Femur (tissue), 1 donor: ENCODE data around the gene RNF38.
"Not testable (repeated sequence)": the region's sequence is repeated elsewhere in the genome, so short reads cannot be mapped to it uniquely, and the experiment has no call there.

ENCODE experiments used
- DNase-seq: peaks from one replicate; pipeline ENCODE4 v3.0.0-alpha.2; 2017

The RNF38 gene

GRCh38 chr9:36399980-36400331, at the start of gene RNF38:
Gene RNF38 (minus strand): TSS chr9:36400269. CDS start chr9:36400108, 161 bp downstream.
- DNase-seq: no peak

DNA sequence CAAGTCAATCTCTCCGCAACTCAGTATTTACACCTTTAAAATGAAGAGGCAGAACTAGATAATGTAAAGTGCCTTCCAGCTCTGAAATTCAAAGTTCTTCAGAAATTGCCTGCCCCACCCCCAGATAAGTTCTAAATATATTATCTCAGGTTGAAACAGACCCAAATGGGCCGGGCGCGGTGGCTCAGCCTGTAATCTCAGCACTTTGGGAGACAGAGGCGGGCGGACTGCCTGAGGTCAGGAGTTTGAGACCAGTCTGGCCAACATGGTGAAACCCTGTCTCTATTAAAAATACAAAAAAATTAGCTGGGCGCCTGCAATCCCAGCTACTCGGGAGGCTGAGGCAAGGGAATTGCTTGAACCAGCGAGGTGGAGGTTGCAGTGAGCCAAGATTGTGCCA, 48.5 kb upstream of the RNF38 start:
- not testable (repeated sequence) for DNase-seq

GRCh38 chr9:36448017-36448416, 47.9 kb upstream of the RNF38 start:
- no peak for DNase-seq

DNA sequence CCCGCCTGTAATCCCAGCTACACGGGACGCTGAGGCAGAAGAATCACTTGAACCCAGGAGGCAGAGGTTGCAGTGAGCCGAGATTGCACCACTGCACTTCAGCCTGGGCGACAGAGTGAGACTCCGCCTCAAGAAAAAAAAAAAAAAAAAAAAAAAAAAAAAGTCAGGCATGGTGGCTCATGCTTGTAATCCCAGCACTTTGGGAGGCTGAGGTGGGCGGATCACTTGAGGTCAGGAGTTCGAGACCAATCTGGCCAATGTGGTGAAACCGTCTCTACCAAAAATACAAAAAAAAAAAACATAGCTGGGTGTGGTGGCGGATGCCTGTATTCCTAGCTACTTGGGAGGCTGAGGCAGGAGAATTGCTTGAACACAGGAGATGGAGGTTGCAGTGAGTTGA, 46.6 kb upstream of the RNF38 start:
- not testable (repeated sequence) for DNase-seq

GRCh38 chr9:36445800-36446361, 45.8 kb upstream of the RNF38 start:
- no peak for DNase-seq

GRCh38 chr9:36444203-36444602, 44.1 kb upstream of the RNF38 start:
- no peak for DNase-seq

DNA sequence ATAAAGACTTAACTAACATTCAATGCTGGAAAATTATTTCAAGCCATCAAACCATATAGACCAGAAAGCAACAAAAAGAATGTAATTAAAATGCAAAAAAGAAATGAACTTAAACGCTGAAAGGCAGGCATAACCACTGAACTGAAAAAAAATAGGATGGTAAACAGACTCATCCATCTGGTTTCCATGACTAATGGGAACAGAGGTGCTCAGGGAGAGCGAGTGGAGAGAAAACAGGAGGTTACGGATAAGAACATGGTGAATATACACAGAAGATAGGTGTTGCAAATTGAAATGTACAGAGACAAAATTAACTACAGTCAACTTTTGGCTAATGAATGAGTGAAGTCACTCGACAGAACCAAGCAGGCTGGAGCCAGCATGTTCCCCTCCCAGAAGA, 43.5 kb upstream of the RNF38 start:
- no peak for DNase-seq

- no peak for DNase-seq
Measured at GRCh38 chr9:36442710-36443109, 42.6 kb upstream of the RNF38 start.

GRCh38 chr9:36441966-36442365, 41.9 kb upstream of the RNF38 start:
- DNase-seq: no peak

GRCh38 chr9:36438536-36439236, 38.6 kb upstream of the RNF38 start:
- no peak for DNase-seq

DNA sequence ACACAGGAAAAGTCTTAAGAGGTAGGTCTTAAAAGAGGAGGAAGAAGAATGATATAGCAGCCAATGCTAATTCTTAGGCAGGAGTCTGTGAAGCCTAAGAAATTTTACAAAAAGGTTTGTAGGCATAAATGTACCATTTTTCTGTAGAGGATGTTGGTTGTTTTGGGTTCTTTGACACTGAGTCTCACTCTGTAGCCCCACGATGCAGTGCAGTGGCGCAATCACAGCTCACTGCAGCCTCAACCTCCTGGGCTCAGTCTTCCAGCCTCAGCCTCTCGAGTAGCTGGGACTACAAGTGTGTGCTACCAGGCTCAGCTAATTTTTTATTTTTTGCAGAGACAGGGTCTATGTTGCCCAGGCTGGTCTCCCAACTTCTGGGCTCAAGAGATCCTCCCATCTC, 37.7 kb upstream of the RNF38 start:
- DNase-seq: no peak

DNA sequence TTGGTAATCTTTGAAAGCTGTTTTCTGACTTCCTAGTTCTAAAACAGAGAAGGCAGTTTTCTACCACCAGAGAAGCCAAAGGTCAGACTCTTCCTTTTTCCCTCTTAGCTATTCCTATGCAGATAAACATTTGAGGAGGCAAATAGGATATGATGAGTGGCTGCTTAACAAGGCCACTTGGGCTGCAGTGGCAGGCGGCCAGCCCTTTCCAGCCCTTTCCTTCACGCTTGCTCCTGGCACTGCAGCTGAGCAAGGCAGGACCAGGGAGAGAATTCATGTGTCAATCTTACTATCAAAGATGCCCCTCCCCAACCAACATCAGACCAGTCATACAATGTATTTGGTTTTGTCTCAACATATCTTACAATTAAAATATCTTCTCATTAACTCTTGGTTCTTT, 36.8 kb upstream of the RNF38 start:
- DNase-seq: no peak

DNA sequence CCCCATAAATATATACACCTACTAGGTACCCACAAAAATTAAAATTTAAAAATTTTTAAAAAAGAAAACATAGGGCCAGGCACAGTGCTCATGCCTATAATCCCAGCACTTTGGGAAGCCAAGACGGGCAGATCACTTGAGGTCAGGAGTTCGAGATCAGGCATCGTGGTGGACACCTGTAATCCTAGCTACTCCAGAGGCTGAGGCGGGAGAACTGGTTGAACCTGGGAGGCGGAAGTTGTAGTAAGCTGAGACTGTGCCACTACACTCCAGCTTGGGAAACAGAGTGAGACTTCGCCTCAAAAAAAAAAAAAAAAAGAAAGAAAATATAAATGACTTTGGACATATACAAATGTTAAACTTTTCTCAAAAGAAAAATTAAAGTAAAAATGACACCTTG, 33.3 kb upstream of the RNF38 start:
- no peak for DNase-seq

DNA sequence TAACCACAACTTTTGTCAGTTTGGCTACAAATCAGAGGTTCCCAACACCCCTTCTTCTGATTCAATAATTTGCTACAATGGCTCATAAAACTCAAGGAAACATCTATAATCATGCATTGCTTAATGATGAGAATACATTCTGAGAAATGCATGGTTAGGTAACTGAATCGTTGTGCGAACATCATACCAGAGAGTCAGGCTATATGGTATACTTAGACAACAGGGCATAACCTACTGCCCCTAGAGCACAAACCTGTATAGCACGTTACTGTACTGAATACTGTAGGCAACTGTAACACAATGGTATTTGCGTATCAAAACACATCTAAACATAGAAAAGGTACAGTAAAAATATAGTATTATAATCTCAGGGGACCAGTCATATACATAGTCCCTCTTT, 31.0 kb upstream of the RNF38 start:
- no peak for DNase-seq

GRCh38 chr9:36426945-36427344, 26.9 kb upstream of the RNF38 start:
- no peak for DNase-seq

DNA sequence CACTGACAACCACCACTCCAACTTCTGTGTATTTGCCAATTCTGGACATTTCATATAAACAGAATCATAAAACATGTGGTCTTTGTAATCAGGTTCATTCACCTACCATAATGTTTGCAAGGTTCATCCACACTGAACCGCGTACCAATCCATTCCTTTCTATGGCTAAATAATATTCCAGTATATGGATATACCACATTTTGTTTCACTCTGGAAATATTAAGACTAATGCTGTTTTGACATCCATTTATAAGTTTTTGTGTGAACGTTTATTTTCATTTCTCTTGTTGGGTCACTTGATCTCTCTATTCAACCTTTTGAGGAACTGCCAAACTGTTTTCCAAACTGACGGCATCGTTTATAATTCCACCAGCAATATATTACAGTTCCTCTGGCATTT, 26.3 kb upstream of the RNF38 start:
- no peak for DNase-seq

GRCh38 chr9:36424289-36425055, 24.4 kb upstream of the RNF38 start:
- no peak for DNase-seq

GRCh38 chr9:36423206-36423605, 23.1 kb upstream of the RNF38 start:
- no peak for DNase-seq

DNA sequence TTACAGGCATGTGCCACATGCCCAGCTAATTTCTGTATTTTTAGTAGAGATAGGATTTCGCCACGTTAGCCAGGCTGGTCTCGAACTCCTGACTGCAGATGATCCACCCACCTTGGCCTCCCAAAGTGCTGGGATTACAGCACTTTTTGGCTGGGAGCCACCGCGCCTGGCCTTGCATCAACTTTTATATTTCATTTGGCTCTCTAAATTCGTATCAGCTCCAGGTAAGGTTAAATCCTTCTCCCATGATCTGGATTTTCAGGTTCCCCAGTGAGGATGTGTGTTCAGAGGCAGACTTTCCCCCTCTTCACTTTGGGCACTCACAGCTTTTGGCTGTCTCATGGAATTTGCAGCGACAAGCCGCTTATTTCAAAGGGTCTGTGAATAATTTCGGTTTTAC, 16.8 kb upstream of the RNF38 start:
- DNase-seq: no peak

GRCh38 chr9:36415822-36416525, 15.9 kb upstream of the RNF38 start:
- no peak for DNase-seq

DNA sequence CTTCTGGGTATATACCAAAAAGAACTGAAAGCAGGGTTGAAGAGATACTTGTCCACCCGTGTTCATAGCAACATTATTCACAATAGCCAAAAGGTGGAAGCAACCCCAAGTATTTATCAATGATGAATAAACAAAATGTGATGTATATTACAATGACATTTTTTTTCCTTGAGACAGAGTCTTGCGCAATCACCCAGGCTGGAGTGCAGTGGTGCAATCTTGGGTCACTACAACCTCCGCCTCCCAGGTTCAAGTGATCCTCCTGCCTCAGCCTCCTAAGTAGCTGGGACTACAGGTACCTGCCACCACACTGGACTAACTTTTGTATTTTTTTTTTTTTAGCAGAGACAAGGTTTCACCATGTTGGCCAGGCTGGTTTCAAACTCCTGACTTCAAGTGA, 11.3 kb upstream of the RNF38 start:
- not testable (repeated sequence) for DNase-seq

- not testable (repeated sequence) for DNase-seq
Measured at GRCh38 chr9:36409076-36409475, 9.0 kb upstream of the RNF38 start.

DNA sequence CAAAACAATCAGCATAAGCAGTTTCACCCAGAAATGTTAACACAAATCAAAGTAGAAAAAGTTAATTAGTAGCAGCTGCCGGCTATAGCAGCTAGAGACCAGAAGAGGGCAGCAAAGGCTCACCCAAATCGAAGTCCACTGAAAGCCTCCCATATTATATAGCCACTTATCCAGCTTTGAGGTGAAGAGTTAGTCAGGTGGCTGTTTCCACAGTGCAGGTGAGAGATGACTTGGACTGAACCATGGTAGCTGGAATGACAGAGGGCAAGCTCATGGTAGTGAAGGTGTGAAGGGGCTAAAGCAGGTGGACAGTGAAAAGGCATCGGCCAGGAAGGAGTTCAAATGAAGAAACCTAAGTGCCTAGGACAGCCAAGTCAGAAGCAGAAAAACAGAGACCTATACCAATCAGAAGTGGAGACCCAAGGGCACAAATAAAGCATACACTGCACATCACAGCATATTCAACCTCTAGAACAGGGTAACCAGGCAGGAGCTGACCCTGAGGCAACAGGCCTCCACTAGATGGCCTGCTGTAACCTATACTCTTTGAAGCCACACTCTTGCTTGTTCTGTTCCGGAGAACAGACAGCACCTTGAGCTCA, 7.2 kb upstream of the RNF38 start:
- DNase-seq: peak; percentile 67
